ENCODE data around the gene PPP1R1A. TPM values are rescaled to one million over a fixed set of nuclear protein-coding genes. Genes with fewer than 3 reads are reported as not detected.

PPP1R1A gene
- total and polyA plus RNA-seq, 2 experiments from 2014 or later: 7.6 to 26.9 TPM

- Histone ChIP-seq H3F3A (replicated peaks; ENCODE audit: low read depth) (peaks cover 21% of the 10 kb centered on the region; the same call in 1 of the 2 replicates), H3K4me3 (no peak overlapping the region), H3K36me3 (ENCODE audit: insufficient read depth) (no peaks in the 10 kb centered on the region), H3K79me2 (replicated peaks; ENCODE audit: insufficient read depth) (no peaks in the 10 kb centered on the region), H3K27ac (ENCODE audit: low read depth) (no peak overlapping the region), H4K20me1 (replicated peaks; ENCODE audit: insufficient read depth) (0 out of 2 replicates have a peak, but pooled peaks cover 2% of the 10 kb centered on the region), H3K9me2 (ENCODE audit: insufficient read depth) (no peaks in the 10 kb centered on the region), H2AFZ (no peak overlapping the region), H3K27me3 (ENCODE audit: insufficient read depth) (peaks cover 27% of the 10 kb centered on the region), H3K4me2 (no peak overlapping the region), H3K4me1 (ENCODE audit: insufficient read depth) (peaks cover 52% of the 10 kb centered on the region)
- H3K36me3 Mint-ChIP-seq (ENCODE audit: low read depth): no peaks in the 10 kb centered on the region
- TF ChIP-seq STAT1 (IDR thresholded peaks at IDR 0.05; ENCODE audit: unreplicated experiment) (no peak), EZH2 (IDR thresholded peaks at IDR 0.05; ENCODE audit: low read depth, unreplicated experiment) (no peak), NANOG (IDR thresholded peaks at IDR 0.05; ENCODE audit: borderline replicate concordance) (no peak), JUNB (IDR thresholded peaks at IDR 0.05; ENCODE audit: unreplicated experiment) (no peak), REST (IDR thresholded peaks at IDR 0.05; ENCODE audit: unreplicated experiment) (no peak), CREB1 (CRISPR knock-in tag; IDR thresholded peaks at IDR 0.05; ENCODE audit: low read depth) (no peak), EZH2phosphoT487 (IDR thresholded peaks at IDR 0.05; ENCODE audit: unreplicated experiment) (no peak), ZNF331 (CRISPR knock-in tag; IDR thresholded peaks at IDR 0.05; ENCODE audit: low read depth) (no peak)
- TF ChIP-seq, protein P1, sequence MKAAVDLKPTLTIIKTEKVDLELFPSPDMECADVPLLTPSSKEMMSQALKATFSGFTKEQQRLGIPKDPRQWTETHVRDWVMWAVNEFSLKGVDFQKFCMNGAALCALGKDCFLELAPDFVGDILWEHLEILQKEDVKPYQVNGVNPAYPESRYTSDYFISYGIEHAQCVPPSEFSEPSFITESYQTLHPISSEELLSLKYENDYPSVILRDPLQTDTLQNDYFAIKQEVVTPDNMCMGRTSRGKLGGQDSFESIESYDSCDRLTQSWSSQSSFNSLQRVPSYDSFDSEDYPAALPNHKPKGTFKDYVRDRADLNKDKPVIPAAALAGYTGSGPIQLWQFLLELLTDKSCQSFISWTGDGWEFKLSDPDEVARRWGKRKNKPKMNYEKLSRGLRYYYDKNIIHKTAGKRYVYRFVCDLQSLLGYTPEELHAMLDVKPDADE (IDR thresholded peaks at IDR 0.05): no peak
- TF ChIP-seq, protein P2, sequence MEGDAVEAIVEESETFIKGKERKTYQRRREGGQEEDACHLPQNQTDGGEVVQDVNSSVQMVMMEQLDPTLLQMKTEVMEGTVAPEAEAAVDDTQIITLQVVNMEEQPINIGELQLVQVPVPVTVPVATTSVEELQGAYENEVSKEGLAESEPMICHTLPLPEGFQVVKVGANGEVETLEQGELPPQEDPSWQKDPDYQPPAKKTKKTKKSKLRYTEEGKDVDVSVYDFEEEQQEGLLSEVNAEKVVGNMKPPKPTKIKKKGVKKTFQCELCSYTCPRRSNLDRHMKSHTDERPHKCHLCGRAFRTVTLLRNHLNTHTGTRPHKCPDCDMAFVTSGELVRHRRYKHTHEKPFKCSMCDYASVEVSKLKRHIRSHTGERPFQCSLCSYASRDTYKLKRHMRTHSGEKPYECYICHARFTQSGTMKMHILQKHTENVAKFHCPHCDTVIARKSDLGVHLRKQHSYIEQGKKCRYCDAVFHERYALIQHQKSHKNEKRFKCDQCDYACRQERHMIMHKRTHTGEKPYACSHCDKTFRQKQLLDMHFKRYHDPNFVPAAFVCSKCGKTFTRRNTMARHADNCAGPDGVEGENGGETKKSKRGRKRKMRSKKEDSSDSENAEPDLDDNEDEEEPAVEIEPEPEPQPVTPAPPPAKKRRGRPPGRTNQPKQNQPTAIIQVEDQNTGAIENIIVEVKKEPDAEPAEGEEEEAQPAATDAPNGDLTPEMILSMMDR (conservative IDR thresholded peaks at IDR 0.05; ENCODE audit: low read depth in 2 of 2): no peak
- TF ChIP-seq, protein P3, sequence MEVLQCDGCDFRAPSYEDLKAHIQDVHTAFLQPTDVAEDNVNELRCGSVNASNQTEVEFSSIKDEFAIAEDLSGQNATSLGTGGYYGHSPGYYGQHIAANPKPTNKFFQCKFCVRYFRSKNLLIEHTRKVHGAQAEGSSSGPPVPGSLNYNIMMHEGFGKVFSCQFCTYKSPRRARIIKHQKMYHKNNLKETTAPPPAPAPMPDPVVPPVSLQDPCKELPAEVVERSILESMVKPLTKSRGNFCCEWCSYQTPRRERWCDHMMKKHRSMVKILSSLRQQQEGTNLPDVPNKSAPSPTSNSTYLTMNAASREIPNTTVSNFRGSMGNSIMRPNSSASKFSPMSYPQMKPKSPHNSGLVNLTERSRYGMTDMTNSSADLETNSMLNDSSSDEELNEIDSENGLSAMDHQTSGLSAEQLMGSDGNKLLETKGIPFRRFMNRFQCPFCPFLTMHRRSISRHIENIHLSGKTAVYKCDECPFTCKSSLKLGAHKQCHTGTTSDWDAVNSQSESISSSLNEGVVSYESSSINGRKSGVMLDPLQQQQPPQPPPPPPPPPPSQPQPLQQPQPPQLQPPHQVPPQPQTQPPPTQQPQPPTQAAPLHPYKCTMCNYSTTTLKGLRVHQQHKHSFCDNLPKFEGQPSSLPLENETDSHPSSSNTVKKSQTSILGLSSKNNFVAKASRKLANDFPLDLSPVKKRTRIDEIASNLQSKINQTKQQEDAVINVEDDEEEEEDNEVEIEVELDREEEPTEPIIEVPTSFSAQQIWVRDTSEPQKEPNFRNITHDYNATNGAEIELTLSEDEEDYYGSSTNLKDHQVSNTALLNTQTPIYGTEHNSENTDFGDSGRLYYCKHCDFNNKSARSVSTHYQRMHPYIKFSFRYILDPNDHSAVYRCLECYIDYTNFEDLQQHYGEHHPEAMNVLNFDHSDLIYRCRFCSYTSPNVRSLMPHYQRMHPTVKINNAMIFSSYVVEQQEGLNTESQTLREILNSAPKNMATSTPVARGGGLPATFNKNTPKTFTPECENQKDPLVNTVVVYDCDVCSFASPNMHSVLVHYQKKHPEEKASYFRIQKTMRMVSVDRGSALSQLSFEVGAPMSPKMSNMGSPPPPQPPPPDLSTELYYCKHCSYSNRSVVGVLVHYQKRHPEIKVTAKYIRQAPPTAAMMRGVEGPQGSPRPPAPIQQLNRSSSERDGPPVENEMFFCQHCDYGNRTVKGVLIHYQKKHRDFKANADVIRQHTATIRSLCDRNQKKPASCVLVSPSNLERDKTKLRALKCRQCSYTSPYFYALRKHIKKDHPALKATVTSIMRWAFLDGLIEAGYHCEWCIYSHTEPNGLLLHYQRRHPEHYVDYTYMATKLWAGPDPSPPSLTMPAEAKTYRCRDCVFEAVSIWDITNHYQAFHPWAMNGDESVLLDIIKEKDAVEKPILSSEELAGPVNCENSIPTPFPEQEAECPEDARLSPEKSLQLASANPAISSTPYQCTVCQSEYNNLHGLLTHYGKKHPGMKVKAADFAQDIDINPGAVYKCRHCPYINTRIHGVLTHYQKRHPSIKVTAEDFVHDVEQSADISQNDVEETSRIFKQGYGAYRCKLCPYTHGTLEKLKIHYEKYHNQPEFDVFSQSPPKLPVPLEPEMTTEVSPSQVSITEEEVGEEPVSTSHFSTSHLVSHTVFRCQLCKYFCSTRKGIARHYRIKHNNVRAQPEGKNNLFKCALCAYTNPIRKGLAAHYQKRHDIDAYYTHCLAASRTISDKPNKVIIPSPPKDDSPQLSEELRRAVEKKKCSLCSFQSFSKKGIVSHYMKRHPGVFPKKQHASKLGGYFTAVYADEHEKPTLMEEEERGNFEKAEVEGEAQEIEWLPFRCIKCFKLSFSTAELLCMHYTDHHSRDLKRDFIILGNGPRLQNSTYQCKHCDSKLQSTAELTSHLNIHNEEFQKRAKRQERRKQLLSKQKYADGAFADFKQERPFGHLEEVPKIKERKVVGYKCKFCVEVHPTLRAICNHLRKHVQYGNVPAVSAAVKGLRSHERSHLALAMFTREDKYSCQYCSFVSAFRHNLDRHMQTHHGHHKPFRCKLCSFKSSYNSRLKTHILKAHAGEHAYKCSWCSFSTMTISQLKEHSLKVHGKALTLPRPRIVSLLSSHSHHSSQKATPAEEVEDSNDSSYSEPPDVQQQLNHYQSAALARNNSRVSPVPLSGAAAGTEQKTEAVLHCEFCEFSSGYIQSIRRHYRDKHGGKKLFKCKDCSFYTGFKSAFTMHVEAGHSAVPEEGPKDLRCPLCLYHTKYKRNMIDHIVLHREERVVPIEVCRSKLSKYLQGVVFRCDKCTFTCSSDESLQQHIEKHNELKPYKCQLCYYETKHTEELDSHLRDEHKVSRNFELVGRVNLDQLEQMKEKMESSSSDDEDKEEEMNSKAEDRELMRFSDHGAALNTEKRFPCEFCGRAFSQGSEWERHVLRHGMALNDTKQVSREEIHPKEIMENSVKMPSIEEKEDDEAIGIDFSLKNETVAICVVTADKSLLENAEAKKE (CRISPR knock-in tag; IDR thresholded peaks at IDR 0.05): no peak
- no peak for ATAC-seq
- no peak overlapping the region for H3K27ac Mint-ChIP-seq
- H3K9me3 Mint-ChIP-seq: no peaks in the 10 kb centered on the region
- peaks cover 23% of the 10 kb centered on the region for H3K27me3 Mint-ChIP-seq (ENCODE audit: insufficient read depth, low read depth, poor library complexity)
- DNase-seq (ENCODE audit: low spot score): no peak
- H3K4me3 Mint-ChIP-seq: no peak overlapping the region
- H3K4me1 Mint-ChIP-seq: peaks cover 56% of the 10 kb centered on the region
Observed at GRCh38 chr12:54569072-54569471, 19.4 kb downstream of the PPP1R1A start.
